HG03103 (cell line): ENCODE measurements around the gene MESD.

ENCODE experiments used
- ATAC-seq: cut with Tn5 transposase; IDR thresholded peaks from one replicate; pipeline ENCODE4 v1.9.1; 2021; ENCODE audit warnings: low read depth; ENCODE audit not compliant: unreplicated experiment

MESD gene

GRCh38 chr15:80992006-80992405 is 2.4 kb upstream of the MESD start:
- ATAC-seq, result no peak

GRCh38 chr15:80991421-80991820 is 1.8 kb upstream of the MESD start:
- no peak for ATAC-seq

GRCh38 chr15:80990955-80991354 is 1.3 kb upstream of the MESD start:
- no peak for ATAC-seq

GRCh38 chr15:80989081-80989517 is 520 bp downstream of the MESD start:
- ATAC-seq, result no peak

GRCh38 chr15:80988148-80988796 is 1.3 kb downstream of the MESD start:
- no peak for ATAC-seq

GRCh38 chr15:80986487-80986886 is 3.1 kb downstream of the MESD start:
- no peak for ATAC-seq

- ATAC-seq, result no peak
These were observed 3.6 kb downstream of the MESD start for GRCh38 chr15:80985981-80986380.

GRCh38 chr15:80984856-80985255 is 4.8 kb downstream of the MESD start:
- no peak for ATAC-seq

- no peak for ATAC-seq
These were observed 6.8 kb downstream of the MESD start for GRCh38 chr15:80982839-80983238.

- no peak for ATAC-seq
These were observed 7.4 kb downstream of the MESD start for GRCh38 chr15:80982205-80982604.

GRCh38 chr15:80979538-80980200 is 9.9 kb downstream of the MESD start:
- no peak for ATAC-seq

GRCh38 chr15:80978685-80979329 is 10.8 kb downstream of the MESD start:
- ATAC-seq, result no peak

GRCh38 chr15:80977627-80978036 is 12.0 kb downstream of the MESD start:
- ATAC-seq, result no peak

GRCh38 chr15:80976851-80977250 is 12.8 kb downstream of the MESD start:
- ATAC-seq, result no peak

- no peak for ATAC-seq
These were observed 14.7 kb downstream of the MESD start for GRCh38 chr15:80974914-80975313.

GRCh38 chr15:80972276-80972675 is 17.3 kb downstream of the MESD start:
- no peak for ATAC-seq

GRCh38 chr15:80971143-80971542 is 18.5 kb downstream of the MESD start:
- ATAC-seq, result no peak

- ATAC-seq, result no peak
These were observed 19.0 kb downstream of the MESD start for GRCh38 chr15:80970658-80971057.

- no peak for ATAC-seq
These were observed 19.5 kb downstream of the MESD start for GRCh38 chr15:80970018-80970657.

- no peak for ATAC-seq
These were observed 20.3 kb downstream of the MESD start for GRCh38 chr15:80969316-80969715.

GRCh38 chr15:80967991-80968510 is 21.6 kb downstream of the MESD start:
- no peak for ATAC-seq
